ENCODE data around the gene ZNF518A. TPM values are rescaled to one million over a fixed set of nuclear protein-coding genes. Genes with fewer than 3 reads are reported as not detected.

ZNF518A gene
- total RNA-seq, 1 experiment from 2014 or later: 7.3 TPM

DNA sequence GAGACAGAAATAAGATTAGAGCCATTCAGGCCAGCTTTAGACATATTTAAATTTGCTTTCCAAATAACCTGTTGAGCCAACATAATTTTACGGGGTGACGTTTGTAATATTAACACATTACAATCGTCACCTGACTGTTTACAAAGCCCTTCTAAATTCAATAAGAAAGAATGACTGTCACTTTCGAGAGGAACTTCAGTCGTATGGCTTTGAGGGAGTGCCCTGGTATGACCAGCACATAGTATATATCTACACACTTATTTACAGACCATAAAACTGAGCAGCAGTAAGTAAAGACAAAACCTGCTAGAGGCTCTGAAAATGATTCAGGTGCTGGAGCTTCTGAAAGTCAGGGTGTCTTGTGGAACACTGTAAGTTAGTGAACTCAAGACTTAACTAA lies 78.8 kb downstream of the ZNF518A start:
- no peak for DNase-seq (ENCODE audit: low read depth)
- in situ Hi-C loops (cut with HindIII; ENCODE audit: low pct_unique_long_range_greater_than_20kb, low sequenced_read_pairs): no loop called here

- DNase-seq (ENCODE audit: low read depth): no peak
- in situ Hi-C loops (cut with HindIII; ENCODE audit: low pct_unique_long_range_greater_than_20kb, low sequenced_read_pairs): no loop called here
Observed at GRCh38 chr10:96211764-96212163, 81.7 kb downstream of the ZNF518A start.

- in situ Hi-C loops (cut with HindIII; ENCODE audit: low pct_unique_long_range_greater_than_20kb, low sequenced_read_pairs): no loop called here
- peak; percentile 22 for DNase-seq (ENCODE audit: low read depth)
Observed at GRCh38 chr10:96212911-96213310, 82.8 kb downstream of the ZNF518A start.

Other genes with a start within 250 kb of the ZNF518A start
- not detected in 2 replicates for gene CC2D2B, start 222.3 kb upstream of the ZNF518A start, total RNA-seq (2014; rRNA removed; shearing (Covaris generic); ENCODE audit: low replicate concordance)
- gene CCNJ, start 86.7 kb upstream of the ZNF518A start, total RNA-seq (2014; rRNA removed; shearing (Covaris generic); ENCODE audit: low replicate concordance): 1.2 and 1.6 TPM in 2 replicates
- not detected in 2 replicates for gene BLNK, start 141.3 kb downstream of the ZNF518A start, total RNA-seq (2014; rRNA removed; shearing (Covaris generic); ENCODE audit: low replicate concordance)
- 0.12 and 0.30 TPM in 2 replicates for gene DNTT, start 174.1 kb downstream of the ZNF518A start, total RNA-seq (2014; rRNA removed; shearing (Covaris generic); ENCODE audit: low replicate concordance)
- not detected in 2 replicates for gene OPALIN, start 228.7 kb downstream of the ZNF518A start, total RNA-seq (2014; rRNA removed; shearing (Covaris generic); ENCODE audit: low replicate concordance)

All from Caki2 (cell line).